OCI-LY3 (cell line): Measurements from ENCODE around the gene ZFYVE28.

Experiments used
- CTCF ChIP-seq: fragments of 200-600, 300-600 bp; sonication (generic); IDR thresholded peaks from 2 replicates; pipeline ENCODE4 v1.5.1; 2014; ENCODE audit warnings: antibody characterized with exemption, low read length, low read depth
- EZH2phosphoT487 ChIP-seq: fragments of 200-600 bp; shearing (Covaris generic); IDR thresholded peaks from 2 replicates; pipeline ENCODE4 v1.6.1; 2018; ENCODE audit warnings: antibody characterized with exemption, mixed run types, low read depth

- TF ChIP-seq CTCF (no peak), EZH2phosphoT487 (no peak)
These were observed 44.9 kb downstream of the ZFYVE28 start for GRCh38 chr4:2373532-2373931.
